Thymus (tissue), 11 donors: Measurements from ENCODE around the gene FGF12. TPM values are rescaled to one million over a fixed set of nuclear protein-coding genes. Genes with fewer than 3 reads are reported as not detected.

ENCODE experiments used
- DNase-seq, 9 donors: peaks; one replicate each; pipeline ENCODE4 v3.0.0-alpha.2; 2013; ENCODE audit warnings: low spot score in 9 of 9, low read depth in 6 of 9, missing footprints in 1 of 9
- H3K27ac ChIP-seq, 2 donors: one replicate each; pipeline ENCODE4 v1.5.1; 2013; ENCODE audit warnings: control low read depth in 1 of 2, low read depth in 1 of 2, low read length in 1 of 2, mild to moderate bottlenecking in 1 of 2, moderate library complexity in 1 of 2
- H3K27me3 ChIP-seq, 2 donors: one replicate each; pipeline ENCODE4 v1.5.1; 2013; ENCODE audit warnings: low read length in 1 of 2; ENCODE audit not compliant: control insufficient read depth in 2 of 2, insufficient read depth in 1 of 2
- H3K36me3 ChIP-seq, 2 donors: one replicate each; pipeline ENCODE4 v1.5.1; 2013; ENCODE audit warnings: low read length in 1 of 2, mild to moderate bottlenecking in 1 of 2, moderate library complexity in 1 of 2; ENCODE audit not compliant: control insufficient read depth in 2 of 2, insufficient read depth in 2 of 2
- H3K4me1 ChIP-seq, 2 donors: one replicate each; pipeline ENCODE4 v1.5.1; 2013; ENCODE audit warnings: low read length in 2 of 2; ENCODE audit not compliant: control insufficient read depth in 2 of 2, insufficient read depth in 2 of 2
- H3K4me3 ChIP-seq, 2 donors: one replicate each; pipeline ENCODE4 v1.5.1; 2013; ENCODE audit warnings: low read length in 2 of 2, control low read depth in 1 of 2, mild to moderate bottlenecking in 1 of 2
- H3K9me3 ChIP-seq, 2 donors: one replicate each; pipeline ENCODE4 v1.5.1; 2013; ENCODE audit warnings: low read length in 1 of 2, mild to moderate bottlenecking in 1 of 2; ENCODE audit not compliant: control insufficient read depth in 2 of 2, insufficient read depth in 1 of 2
- WGBS: extraction: QIAGEN DNeasy Blood & Tissue Kit; methylation state at CpG from one replicate; pipeline ENCODE4 v1.1.7; 2013; 5-methylcytosine and 5-hydroxymethylcytosine counted together
- polyA plus RNA-seq: library from polyadenylated mRNA; stranded (reverse); fragments of 200-250 nt; gene quantifications from one replicate; pipeline ENCODE4 v1.2.3, GENCODE V29; 2013
- total RNA-seq: library from RNA; stranded (reverse); fragments of 120-200 nt; gene quantifications from one replicate; pipeline ENCODE4 v1.2.4, GENCODE V29; 2013
- donor health status: healthy.

Gene FGF12
- total and polyA plus RNA-seq, 2 donors, result 0.19 to 1.1 TPM

DNA sequence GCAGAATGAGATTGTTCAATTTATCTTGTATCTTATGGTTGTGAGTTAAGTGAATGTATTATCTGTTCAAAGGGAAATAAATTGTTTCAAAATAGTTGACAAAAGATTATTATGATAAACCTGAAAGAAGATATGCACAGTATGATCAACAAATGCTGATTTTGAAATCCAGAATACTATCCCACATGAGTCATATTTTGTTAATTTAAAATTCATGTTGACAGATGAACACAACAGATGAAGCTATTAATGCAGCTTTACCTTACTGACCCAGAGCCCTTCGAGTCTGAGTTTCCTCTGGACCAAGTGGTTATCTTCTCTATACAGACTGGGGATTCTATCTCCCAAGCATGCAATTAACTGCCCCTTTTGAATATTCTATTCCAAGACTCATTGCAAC lies 482.8 kb downstream of the FGF12 start:
- DNase-seq, result no peak
- H3K4me1 ChIP-seq, result no peaks in the 10 kb centered on the region
- no peaks in the 10 kb centered on the region for H3K36me3 ChIP-seq
- H3K27me3 ChIP-seq, result no peaks in the 10 kb centered on the region
- H3K4me3 ChIP-seq, result no peak overlapping the region
- no peaks in the 10 kb centered on the region for H3K9me3 ChIP-seq
- no peak overlapping the region for H3K27ac ChIP-seq
- 86% methylated on average over 1 of the region's 1 CpG for WGBS

DNA sequence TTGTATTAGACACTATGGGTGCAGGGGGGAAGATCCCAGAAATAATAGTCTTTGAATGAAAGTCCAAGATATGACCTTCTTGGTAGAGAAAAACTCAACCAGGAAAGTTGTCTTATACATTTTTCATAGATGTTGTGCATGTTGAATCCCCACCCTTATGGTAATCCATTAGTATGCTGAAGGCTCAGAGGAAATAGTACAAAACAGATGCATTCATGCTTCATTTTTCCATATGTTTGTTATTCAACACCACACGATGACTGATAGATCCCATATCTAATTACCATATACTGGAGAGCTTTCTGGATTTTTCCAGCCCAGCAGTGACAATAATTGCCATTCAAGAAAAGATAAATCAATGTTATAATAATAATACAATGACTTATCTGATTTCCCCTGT lies 487.4 kb downstream of the FGF12 start:
- DNase-seq, result no peak
- H3K9me3 ChIP-seq, result no peaks in the 10 kb centered on the region
- H3K4me3 ChIP-seq, result no peak overlapping the region
- H3K4me1 ChIP-seq, result no peaks in the 10 kb centered on the region
- H3K27ac ChIP-seq, result no peak overlapping the region
- H3K27me3 ChIP-seq, result no peaks in the 10 kb centered on the region
- 90% methylated on average over 1 of the region's 1 CpG for WGBS
- no peaks in the 10 kb centered on the region for H3K36me3 ChIP-seq

DNA sequence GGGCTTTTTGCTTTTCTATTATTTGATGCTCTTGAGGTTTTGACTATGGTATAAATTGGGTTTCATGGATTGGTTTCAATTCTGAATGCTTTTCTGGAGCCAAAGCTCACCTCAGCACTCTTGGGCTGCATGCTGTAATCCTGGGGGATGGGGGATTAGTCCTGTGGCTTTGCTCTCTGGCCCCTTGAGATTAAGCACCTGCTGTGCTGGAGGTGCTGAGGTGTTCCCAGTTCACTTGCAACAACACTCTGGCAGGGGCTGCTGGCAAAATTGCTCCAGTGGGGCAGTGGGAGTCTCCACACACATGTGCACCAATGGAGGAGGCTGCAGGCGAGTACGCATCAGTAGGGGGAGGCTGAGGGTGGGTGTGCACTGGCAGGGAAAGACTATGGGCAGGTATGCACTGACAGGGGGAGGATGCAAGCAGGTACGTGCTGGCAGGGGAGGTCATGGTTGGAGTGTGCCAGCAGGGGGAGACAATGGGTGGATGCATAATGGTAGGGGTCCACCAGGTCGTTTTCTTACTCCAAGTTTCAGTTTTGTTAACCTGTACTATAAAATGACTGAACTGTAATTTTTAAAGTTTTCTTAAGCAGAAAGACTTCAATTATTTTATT lies 489.2 kb downstream of the FGF12 start:
- Histone ChIP-seq H3K4me1 (no peaks in the 10 kb centered on the region), H3K4me3 (no peak overlapping the region), H3K27me3 (no peaks in the 10 kb centered on the region), H3K36me3 (no peaks in the 10 kb centered on the region), H3K27ac (no peak overlapping the region), H3K9me3 (no peaks in the 10 kb centered on the region)
- WGBS, result 84% methylated on average over 4 of the region's 4 CpGs
- DNase-seq, result no peak

DNA sequence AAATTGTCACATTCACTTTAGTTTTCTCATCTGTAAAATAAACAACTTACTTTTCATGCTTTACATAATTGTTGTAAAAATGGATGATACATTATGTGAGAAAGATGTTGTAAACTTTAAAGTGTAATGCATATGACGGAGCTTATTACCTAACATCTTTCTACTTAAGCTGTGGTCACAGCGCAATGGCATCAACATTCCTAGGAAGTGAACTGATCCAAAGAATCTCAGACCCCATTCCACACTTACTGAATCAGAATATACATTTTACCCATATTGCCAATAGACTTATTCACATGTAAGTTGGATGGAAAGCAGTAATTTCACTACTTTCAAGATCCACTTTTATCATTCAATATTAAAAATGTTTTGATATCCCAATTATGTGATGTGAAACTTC lies 497.5 kb downstream of the FGF12 start:
- H3K9me3 ChIP-seq, result no peaks in the 10 kb centered on the region
- no peak for DNase-seq
- H3K27ac ChIP-seq, result no peak overlapping the region
- H3K4me3 ChIP-seq, result no peak overlapping the region
- H3K4me1 ChIP-seq, result no peaks in the 10 kb centered on the region
- no peaks in the 10 kb centered on the region for H3K36me3 ChIP-seq
- WGBS, result 96% methylated on average over 2 of the region's 2 CpGs
- no peaks in the 10 kb centered on the region for H3K27me3 ChIP-seq

DNA sequence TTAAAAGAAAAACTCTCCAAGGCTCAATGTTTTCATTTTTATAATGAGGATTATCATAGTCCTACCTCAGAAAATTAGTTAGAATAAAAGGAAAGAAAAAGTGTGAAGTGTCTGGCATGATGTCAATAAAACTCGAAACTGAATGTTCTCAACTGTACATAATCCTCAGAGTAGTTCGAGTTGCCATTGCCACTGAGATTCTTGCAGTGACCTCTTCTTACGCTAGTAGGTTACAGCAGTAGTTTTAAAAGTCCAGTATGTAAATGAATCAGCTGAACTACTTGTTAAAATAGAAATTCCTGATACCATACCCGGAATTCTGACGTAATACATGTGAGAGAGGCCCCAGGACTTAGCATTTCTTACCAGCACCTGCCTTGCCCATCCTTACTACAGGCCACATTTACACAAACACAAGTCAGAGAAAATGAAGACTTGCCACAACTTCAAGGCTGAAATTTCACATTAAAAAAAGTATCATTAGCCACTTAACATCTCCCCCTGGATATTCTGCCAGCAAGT lies 502.6 kb downstream of the FGF12 start:
- no peaks in the 10 kb centered on the region for H3K36me3 ChIP-seq
- no peak for DNase-seq
- H3K4me3 ChIP-seq, result no peak overlapping the region
- H3K27ac ChIP-seq, result no peak overlapping the region
- no peaks in the 10 kb centered on the region for H3K9me3 ChIP-seq
- WGBS, result 91% methylated on average over 5 of the region's 5 CpGs
- H3K4me1 ChIP-seq, result no peaks in the 10 kb centered on the region
- H3K27me3 ChIP-seq, result no peaks in the 10 kb centered on the region

DNA sequence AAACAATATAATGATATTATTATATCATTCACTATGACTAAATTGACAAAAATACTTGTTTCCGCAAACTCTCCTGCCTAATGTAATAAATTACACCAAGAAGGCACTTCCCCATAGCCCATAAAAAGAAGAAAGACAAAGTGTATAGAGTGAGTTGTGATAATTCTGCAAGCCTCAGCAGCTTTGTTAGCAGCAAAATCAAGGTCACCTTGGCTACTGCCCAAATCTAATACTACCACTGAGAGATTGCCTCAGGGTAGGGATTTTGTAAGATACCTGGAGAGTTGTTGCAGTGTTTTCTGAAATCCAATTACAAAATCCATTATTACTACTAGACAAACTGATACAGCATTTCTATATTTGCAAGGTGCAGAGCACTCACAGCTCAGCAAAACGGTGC lies 503.5 kb downstream of the FGF12 start:
- no peaks in the 10 kb centered on the region for H3K9me3 ChIP-seq
- H3K4me1 ChIP-seq, result no peaks in the 10 kb centered on the region
- H3K4me3 ChIP-seq, result no peak overlapping the region
- H3K27me3 ChIP-seq, result no peaks in the 10 kb centered on the region
- WGBS, result 79% methylated on average over 2 of the region's 2 CpGs
- H3K36me3 ChIP-seq, result no peaks in the 10 kb centered on the region
- DNase-seq, result no peak
- H3K27ac ChIP-seq, result no peak overlapping the region

DNA sequence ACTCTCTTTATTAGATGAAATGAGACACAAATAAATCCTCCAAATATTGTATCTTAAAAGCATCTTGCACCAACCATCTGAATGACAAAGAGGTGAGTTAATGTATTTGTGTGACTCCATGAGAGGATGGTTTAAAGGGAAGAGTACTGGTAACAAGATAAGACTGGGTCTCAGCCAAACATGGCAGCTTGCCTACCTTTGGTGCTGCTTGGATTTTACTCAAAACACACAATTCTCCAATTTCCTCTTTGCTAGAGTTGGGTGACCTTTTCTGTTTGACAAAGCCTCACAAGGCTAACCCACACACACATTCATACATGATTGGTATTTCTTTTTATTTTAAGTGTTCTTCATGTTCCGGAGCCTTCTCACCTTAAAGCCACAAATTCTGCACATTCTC lies 506.4 kb downstream of the FGF12 start:
- Histone ChIP-seq H3K36me3 (no peaks in the 10 kb centered on the region), H3K4me3 (no peak overlapping the region), H3K9me3 (no peaks in the 10 kb centered on the region), H3K27me3 (no peaks in the 10 kb centered on the region), H3K4me1 (no peaks in the 10 kb centered on the region), H3K27ac (no peak overlapping the region)
- DNase-seq, result no peak
- 94% methylated on average over 1 of the region's 1 CpG for WGBS

DNA sequence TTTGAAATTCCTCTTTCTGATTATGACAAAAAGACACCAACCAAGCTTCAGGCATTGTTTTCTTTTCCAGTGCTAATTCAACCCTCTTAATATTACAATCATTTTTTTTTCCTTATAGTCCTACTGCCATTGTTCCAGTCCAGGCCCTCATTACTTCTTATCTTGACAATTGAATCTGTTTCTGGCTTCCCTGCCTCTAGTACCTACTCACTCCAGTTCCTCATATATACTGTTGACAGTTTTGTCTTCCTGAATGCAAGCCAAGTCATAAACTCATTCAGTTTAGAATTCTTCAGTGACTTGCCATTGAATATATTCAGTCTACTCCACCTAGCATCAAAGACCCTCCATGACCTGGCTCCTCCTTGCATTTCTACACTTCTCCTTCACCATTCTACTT lies 507.4 kb downstream of the FGF12 start:
- no peaks in the 10 kb centered on the region for H3K4me1 ChIP-seq
- no peaks in the 10 kb centered on the region for H3K27me3 ChIP-seq
- no peaks in the 10 kb centered on the region for H3K36me3 ChIP-seq
- H3K9me3 ChIP-seq, result no peaks in the 10 kb centered on the region
- H3K27ac ChIP-seq, result no peak overlapping the region
- no peak for DNase-seq
- H3K4me3 ChIP-seq, result no peak overlapping the region

DNA sequence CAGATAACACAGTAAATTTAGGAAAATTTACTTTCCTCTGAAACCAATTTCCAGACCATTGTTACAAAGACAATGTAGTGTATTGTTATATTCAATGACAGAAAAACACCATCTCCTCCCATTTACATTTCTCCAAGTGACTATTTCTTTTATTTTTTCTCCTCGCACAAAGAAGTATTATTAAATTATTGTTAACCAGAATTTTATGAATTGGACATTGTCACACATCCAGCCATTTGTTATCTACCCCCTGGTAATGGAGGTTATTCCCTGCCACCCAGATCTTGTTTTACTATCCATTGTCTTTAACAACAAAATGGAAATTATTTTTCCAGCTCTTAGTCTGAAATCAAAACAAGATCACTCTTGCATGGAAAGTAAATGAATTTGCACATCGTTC lies 511.3 kb downstream of the FGF12 start:
- 93% methylated on average over 2 of the region's 2 CpGs for WGBS
- Histone ChIP-seq H3K4me1 (no peaks in the 10 kb centered on the region), H3K27me3 (no peaks in the 10 kb centered on the region), H3K27ac (no peak overlapping the region), H3K9me3 (no peaks in the 10 kb centered on the region), H3K36me3 (no peaks in the 10 kb centered on the region), H3K4me3 (no peak overlapping the region)
- no peak for DNase-seq

DNA sequence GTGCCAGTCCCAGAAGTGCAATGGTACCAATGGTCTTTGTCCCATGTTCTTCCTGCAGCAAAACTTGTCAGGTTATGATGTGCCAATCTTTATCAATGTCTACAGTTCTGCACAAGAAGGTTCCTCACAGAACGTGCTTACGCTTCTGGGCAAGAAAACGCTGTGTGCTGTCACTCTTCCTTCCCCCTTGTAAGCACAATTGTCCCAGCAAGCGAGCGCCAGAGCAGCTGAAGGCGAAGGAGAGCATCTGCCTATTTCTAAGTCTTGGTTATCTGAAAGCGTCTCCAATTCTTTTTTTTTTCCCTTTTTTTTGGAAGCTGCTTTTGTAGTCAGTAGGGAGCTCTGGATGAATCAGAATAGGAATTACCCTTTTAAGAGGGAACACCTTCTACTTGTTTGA lies 514.4 kb downstream of the FGF12 start:
- no peaks in the 10 kb centered on the region for H3K9me3 ChIP-seq
- no peaks in the 10 kb centered on the region for H3K4me1 ChIP-seq
- 94% methylated on average over 7 of the region's 7 CpGs for WGBS
- H3K36me3 ChIP-seq, result no peaks in the 10 kb centered on the region
- no peaks in the 10 kb centered on the region for H3K27me3 ChIP-seq
- H3K27ac ChIP-seq, result no peak overlapping the region
- H3K4me3 ChIP-seq, result no peak overlapping the region
- DNase-seq, result no peak
